ENCODE data around the gene DRAXIN.

DRAXIN gene

GRCh38 chr1:11735531-11735853, 44.0 kb downstream of the DRAXIN start:
- in situ Hi-C loops (cut with MboI; ENCODE audit: low sequenced_read_pairs), result no loop called here

- in situ Hi-C loops (cut with MboI; ENCODE audit: low sequenced_read_pairs), result no loop called here
These were observed 44.6 kb downstream of the DRAXIN start, which contains the start of gene AGTRAP for GRCh38 chr1:11735854-11736745. Gene AGTRAP, plus strand, starts transcription at chr1:11736136. Its CDS starts 73 bp downstream, at chr1:11736209.

- in situ Hi-C loops (cut with MboI; ENCODE audit: low sequenced_read_pairs), result no loop called here
These were observed 45.5 kb downstream of the DRAXIN start for GRCh38 chr1:11736746-11737639.

GRCh38 chr1:11738096-11738495, 46.6 kb downstream of the DRAXIN start:
- in situ Hi-C loops (cut with MboI; ENCODE audit: low sequenced_read_pairs), result no loop called here

- in situ Hi-C loops (cut with MboI; ENCODE audit: low sequenced_read_pairs), result no loop called here
These were observed 47.3 kb downstream of the DRAXIN start for GRCh38 chr1:11738783-11739182.

GRCh38 chr1:11740258-11741192, 49.0 kb downstream of the DRAXIN start:
- in situ Hi-C loops (cut with MboI; ENCODE audit: low sequenced_read_pairs), result no loop called here

GRCh38 chr1:11741482-11741881, 50.0 kb downstream of the DRAXIN start:
- in situ Hi-C loops (cut with MboI; ENCODE audit: low sequenced_read_pairs), result no loop called here

- in situ Hi-C loops (cut with MboI; ENCODE audit: low sequenced_read_pairs), result no loop called here
These were observed 50.5 kb downstream of the DRAXIN start for GRCh38 chr1:11741919-11742558.

GRCh38 chr1:11744287-11744686, 52.8 kb downstream of the DRAXIN start:
- in situ Hi-C loops (cut with MboI; ENCODE audit: low sequenced_read_pairs), result no loop called here

GRCh38 chr1:11746092-11746491, 54.6 kb downstream of the DRAXIN start:
- in situ Hi-C loops (cut with MboI; ENCODE audit: low sequenced_read_pairs), result no loop called here

- in situ Hi-C loops (cut with MboI; ENCODE audit: low sequenced_read_pairs), result no loop called here
These were observed 55.4 kb downstream of the DRAXIN start for GRCh38 chr1:11746795-11747487.

GRCh38 chr1:11748294-11749202, 57.0 kb downstream of the DRAXIN start:
- in situ Hi-C loops (cut with MboI; ENCODE audit: low sequenced_read_pairs), result no loop called here

- in situ Hi-C loops (cut with MboI; ENCODE audit: low sequenced_read_pairs), result no loop called here
These were observed 57.7 kb downstream of the DRAXIN start for GRCh38 chr1:11749203-11749689.

GRCh38 chr1:11749996-11750395, 58.5 kb downstream of the DRAXIN start:
- in situ Hi-C loops (cut with MboI; ENCODE audit: low sequenced_read_pairs), result no loop called here

GRCh38 chr1:11751087-11751486, 59.6 kb downstream of the DRAXIN start:
- in situ Hi-C loops (cut with MboI; ENCODE audit: low sequenced_read_pairs), result no loop called here

GRCh38 chr1:11752359-11753088, 61.0 kb downstream of the DRAXIN start:
- in situ Hi-C loops (cut with MboI; ENCODE audit: low sequenced_read_pairs), result no loop called here

- in situ Hi-C loops (cut with MboI; ENCODE audit: low sequenced_read_pairs), result no loop called here
These were observed 62.2 kb downstream of the DRAXIN start for GRCh38 chr1:11753555-11754208.

All from HL-60/S4 treated with phorbol 12-myristate 13-acetate at 8.2 ng/mL for 4 days and 3 days (cell line).